ENCODE results near the gene PRRT2.

Gene PRRT2

DNA sequence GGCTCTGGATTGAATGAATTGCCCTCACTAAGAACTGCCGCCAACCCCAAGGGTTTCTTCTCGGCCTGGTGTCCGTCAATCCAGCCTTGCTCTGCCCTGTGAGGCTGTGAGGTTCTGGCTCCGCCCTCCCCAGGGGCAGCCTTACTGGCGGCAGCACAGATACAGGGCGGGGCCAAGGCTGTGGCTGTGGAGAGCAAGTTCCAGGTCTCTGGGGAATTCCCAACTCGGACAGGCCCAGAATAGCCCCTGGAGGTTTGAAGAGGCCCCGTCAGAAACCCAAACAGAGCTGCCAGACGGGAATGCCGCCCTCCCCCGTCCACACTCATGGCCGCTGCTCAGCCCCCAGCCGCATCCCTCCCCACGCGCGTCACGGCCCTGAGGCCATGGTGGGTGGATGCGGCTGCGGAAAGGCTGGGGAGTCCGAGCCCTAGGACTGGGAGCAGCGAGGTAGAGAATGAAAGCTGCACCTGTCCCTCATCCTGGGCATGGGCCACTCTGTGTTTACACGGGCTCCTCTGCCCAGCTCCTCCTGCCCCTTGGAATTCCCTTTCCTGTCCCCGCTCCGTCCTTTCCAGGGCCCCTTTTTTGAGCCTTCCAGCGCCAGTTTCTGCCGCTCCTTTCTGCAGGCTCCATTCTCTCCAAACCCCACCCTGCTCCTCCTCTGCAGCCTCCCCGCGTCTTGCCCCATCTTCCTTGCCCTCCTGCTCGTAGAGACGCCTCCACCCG, 660 bp upstream of the PRRT2 start:
- DNase-seq (ENCODE audit: low read depth in 3 of 3, low spot score in 1 of 3) = no peak

DNA sequence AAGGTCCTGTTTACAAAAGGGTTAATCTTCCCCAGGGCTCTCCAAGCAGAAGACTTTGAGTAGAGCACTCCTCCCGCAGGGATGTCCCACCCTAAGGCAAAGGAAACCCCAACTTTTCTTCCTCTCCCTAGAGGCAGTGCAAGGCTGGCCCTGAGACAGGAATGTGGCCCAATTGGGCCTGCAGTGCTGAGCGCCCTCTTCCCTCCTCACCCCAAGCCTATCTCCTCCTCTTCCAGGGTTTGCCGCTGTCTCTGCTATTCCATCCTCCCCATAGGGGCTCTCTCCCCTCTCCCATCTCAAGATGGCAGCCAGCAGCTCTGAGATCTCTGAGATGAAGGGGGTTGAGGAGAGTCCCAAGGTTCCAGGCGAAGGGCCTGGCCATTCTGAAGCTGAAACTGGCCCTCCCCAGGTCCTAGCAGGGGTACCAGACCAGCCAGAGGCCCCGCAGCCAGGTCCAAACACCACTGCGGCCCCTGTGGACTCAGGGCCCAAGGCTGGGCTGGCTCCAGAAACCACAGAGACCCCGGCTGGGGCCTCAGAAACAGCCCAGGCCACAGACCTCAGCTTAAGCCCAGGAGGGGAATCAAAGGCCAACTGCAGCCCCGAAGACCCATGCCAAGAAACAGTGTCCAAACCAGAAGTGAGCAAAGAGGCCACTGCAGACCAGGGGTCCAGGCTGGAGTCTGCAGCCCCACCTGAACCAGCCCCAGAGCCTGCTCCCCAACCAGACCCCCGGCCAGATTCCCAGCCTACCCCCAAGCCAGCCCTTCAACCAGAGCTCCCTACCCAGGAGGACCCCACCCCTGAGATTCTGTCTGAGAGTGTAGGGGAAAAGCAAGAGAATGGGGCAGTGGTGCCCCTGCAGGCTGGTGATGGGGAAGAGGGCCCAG, 1.0 kb downstream of the PRRT2 start:
- no peak for DNase-seq (ENCODE audit: low read depth in 3 of 3, low spot score in 1 of 3)

DNA sequence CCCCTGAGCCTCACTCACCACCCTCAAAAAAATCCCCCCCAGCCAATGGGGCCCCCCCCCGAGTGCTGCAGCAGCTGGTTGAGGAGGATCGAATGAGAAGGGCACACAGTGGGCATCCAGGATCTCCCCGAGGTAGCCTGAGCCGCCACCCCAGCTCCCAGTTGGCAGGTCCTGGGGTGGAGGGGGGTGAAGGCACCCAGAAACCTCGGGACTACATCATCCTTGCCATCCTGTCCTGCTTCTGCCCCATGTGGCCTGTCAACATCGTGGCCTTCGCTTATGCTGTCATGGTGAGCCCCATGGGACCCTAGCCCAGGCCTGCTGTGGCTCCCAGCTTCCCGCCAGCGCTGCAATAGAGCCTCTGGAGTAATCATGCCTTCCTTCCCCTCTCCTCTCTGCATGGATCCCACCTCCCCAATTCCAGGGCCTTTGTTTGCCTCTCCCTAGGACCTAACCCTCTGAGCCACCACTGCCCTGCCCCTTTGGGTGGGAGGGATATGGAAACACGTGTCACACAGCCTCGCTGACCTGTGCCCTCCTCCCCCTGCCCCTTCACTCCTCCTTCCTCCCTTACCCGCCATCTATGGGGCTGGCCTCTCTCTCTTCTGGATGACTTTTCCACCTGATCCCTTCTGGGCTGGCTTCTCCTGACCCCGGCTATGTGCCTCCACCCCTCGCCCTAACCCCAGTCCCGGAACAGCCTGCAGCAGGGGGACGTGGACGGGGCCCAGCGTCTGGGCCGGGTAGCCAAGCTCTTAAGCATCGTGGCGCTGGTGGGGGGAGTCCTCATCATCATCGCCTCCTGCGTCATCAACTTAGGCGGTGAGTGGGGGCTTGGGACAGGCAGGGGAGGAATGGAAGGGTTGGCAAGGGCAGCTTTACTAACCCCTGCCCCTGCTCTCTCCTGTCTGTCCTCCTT, 1.9 kb downstream of the PRRT2 start:
- DNase-seq (ENCODE audit: low read depth in 3 of 3, low spot score in 1 of 3) = no peak

DNA sequence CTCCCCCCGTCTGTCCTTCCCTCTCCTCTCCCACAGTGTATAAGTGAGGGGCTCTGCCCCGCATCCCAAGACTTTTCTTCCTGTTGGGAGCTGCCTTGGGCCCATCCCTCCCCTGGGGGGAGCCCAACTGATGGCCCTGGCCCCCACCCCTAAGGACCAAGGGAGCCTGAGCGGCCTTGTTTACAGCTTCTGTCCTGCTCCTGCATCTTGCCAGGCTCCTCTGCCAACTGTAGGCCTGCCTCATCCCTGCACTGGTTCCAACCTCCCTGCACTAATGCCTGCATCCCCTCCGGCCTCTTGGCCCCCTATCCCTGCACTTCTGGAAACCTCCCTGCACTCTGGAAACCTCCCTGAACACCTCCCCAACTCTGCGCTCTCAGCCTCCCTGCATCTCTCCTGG, 2.6 kb downstream of the PRRT2 start:
- no peak for DNase-seq (ENCODE audit: low read depth in 3 of 3, low spot score in 1 of 3)

DNA sequence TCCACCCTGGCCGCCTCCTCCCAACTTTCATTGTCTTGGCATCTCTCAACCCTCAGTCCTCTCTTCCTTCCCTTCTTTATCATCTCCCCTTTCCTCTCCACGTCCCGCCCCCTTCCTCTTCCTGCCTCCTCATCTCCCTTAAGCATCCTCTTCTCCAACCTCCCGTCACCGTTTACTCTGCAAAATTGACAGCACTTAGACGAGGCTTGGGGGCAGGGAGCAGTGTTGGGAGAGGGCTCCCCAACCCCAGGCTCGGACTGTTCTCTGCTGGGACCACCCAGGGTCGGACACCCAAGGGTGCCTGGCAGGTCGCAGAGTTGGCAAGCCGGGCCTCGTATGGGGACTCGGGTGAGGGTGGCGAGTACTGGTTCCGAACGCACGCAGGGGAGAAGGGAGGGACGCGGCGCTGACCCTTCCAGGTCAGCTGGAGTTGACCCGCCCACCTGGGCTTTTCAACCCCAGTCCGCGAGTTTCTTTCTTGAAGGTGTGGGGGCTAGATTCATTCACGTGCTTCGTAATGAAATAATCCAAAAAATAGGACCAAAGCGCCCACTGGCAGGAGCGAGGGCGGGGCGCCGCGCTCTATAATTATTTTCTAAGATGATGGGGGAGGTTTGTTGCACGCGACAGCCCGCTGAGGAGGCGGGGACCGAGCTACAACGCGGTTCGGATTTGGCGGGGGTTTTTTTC, 3.2 kb downstream of the PRRT2 start:
- DNase-seq (ENCODE audit: low read depth in 3 of 3, low spot score in 1 of 3) = no peak

DNA sequence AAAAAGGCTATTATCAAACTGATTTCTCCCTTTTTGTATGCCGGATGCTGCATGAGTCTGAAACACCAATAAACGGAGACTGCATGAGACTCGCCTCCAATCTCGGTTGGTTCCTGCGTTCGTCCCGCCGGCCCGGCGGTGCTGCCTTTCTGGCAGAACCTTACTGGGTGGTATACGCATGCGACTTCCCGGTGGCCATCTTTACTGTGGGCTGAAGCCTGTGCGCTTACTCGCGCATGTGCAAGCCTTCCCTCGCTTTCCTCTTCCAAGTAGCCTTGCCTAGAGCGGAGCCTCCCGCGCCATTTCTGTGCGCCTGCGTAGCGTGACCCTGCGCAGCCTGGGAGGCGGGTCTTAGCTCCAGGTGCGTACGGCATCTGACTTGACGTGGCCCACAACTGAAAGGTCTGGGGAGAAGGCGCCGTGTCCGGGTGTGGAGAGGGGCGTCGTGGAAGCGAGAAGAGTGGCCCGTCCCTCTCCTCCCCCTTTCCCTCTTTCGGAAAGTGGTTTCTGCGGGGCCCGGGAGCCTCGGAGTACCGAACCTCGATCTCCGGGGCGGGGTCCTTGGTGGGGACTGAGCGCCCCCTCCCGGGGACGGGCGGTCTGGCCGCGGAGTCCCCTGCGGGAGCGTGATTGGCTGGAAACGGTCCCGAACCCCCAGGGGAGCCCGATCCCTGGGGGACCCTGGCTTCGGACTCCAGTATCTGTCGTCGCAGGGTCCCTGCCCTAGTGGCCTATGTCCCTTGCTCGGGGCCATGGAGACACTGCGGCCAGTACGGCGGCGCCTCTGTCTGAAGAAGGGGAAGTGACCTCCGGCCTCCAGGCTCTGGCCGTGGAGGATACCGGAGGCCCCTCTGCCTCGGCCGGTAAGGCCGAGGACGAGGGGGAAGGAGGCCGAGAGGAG, 4.0 kb downstream of the PRRT2 start, which contains the start of gene PAGR1:
Gene PAGR1 (plus strand): TSS at position 360 of the 901 bp plus-strand sequence. CDS start 374 bp downstream, at position 734.
- peak; percentile 96 to 99 (median 97) for DNase-seq (ENCODE audit: low read depth in 3 of 3, low spot score in 1 of 3)

DNA sequence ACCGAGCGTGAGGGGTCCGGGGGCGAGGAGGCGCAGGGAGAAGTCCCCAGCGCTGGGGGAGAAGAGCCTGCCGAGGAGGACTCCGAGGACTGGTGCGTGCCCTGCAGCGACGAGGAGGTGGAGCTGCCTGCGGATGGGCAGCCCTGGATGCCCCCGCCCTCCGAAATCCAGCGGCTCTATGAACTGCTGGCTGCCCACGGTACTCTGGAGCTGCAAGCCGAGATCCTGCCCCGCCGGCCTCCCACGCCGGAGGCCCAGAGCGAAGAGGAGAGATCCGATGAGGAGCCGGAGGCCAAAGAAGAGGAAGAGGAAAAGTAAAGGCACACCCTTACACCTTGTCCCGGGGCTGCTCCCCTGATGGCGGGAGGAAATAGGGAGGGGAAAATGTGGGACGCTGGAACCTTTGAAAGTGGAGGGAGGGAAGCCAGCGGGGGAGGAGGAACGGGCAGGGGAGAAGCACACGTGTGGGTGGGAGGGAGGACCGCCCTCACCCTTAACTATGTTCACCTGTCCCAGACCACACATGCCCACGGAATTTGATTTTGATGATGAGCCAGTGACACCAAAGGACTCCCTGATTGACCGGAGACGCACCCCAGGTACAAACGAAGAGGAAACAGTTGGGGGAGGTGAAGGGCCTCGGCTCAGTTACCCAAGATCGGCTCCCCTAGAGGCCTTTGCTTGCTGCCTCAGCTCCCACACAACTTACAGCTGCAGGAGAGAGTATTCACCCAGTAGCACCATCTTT, 4.9 kb downstream of the PRRT2 start:
- DNase-seq (ENCODE audit: low read depth in 3 of 3, low spot score in 1 of 3) = no peak

DNA sequence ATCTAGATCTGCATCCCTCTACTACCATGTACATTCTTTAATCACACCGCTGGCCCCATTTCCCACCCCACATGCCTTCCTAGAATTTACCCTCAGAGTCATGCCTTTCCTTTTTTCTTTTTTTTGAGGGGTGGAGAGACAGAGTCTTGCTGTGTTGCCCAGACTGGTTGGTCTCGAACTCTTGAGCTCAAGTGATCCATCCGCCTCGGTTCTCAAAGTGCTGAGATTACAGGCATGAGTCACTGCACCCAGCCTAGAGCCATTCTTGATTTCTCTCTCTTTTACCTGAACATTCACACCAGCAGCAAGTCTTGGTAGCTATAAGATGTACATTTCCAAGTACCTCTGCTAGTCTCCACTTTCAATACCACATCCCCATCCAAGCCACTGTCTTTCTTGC, 6.1 kb downstream of the PRRT2 start:
- DNase-seq (ENCODE audit: low read depth in 3 of 3, low spot score in 1 of 3) = no peak

DNA sequence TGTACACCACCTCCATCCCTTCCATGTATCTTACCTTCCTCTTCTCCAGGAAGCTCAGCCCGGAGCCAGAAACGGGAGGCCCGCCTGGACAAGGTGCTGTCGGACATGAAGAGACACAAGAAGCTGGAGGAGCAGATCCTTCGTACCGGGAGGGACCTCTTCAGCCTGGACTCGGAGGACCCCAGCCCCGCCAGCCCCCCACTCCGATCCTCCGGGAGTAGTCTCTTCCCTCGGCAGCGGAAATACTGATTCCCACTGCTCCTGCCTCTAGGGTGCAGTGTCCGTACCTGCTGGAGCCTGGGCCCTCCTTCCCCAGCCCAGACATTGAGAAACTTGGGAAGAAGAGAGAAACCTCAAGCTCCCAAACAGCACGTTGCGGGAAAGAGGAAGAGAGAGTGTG, 7.5 kb downstream of the PRRT2 start:
- no peak for DNase-seq (ENCODE audit: low read depth in 3 of 3, low spot score in 1 of 3)

DNA sequence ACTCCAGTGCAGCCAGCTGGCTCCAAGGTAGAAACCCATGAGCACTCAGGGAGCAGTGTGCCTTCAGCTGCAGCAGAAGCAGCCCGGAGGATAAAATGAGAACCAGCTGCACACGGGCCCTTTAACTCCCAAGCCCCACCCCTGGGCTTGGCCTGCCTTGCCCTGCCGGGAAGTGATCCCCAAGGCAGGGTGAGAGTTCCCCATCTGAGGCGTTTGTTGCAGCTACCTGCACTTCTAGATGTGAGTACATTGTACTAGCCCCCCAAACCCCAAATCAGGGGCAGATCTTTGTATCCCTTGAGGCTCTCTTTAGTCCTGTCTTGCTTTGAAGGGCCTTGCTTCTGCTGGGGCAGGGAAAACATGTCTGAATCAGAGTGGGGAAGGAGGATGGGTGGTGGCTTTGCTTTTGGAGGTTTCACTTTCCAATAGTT, 8.3 kb downstream of the PRRT2 start, which contains the start of gene MVP:
Gene MVP (plus strand): TSS at position 192 of the 431 bp plus-strand sequence. CDS start 10,088 bp downstream, outside the sequence.
- DNase-seq (ENCODE audit: low read depth in 3 of 3, low spot score in 1 of 3) = no peak

DNA sequence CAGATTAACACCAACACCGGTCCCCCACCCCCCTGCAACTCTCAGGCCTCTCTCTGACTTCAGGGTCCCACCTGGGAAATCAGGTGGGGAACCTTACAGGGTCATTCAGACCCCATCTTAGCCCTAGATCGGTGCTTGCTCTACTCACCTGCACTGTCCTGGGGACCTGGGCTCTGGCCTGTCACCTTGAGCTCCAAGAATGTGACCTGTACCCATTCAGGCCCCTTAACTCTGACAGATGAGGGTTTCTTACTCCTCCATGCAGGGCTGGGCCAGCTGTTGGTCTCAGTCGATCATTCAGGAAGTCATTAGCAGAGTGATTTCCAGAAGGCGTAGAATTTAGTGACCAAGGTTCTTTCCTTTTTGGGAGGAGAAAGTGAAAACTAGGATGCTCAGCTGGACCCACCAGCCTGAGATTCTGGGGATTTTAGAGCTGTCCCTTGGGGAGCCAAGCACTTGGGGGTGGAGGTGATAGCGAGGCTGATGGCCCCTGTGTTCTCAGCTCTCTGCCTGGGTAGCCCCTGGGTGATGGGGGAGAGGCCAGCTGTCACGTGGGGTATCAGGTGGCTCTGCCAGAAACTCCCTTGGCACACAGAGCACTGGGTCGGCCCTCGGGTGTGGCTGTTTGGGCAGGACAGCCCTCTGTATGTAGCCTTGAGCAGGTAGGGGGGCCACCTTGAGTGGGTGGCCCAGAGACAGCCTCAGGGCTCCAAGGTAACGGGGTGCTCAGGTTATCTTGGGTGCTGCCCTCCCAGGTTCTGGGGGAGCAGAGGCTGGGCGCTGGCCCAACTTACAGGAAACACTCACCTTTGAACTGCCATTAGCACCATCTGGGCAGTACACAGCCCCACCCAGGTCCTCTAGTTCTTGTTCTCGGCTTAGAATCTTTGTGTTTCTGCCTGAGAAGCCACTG, 9.0 kb downstream of the PRRT2 start:
- DNase-seq (ENCODE audit: low read depth in 3 of 3, low spot score in 1 of 3) = no peak

DNA sequence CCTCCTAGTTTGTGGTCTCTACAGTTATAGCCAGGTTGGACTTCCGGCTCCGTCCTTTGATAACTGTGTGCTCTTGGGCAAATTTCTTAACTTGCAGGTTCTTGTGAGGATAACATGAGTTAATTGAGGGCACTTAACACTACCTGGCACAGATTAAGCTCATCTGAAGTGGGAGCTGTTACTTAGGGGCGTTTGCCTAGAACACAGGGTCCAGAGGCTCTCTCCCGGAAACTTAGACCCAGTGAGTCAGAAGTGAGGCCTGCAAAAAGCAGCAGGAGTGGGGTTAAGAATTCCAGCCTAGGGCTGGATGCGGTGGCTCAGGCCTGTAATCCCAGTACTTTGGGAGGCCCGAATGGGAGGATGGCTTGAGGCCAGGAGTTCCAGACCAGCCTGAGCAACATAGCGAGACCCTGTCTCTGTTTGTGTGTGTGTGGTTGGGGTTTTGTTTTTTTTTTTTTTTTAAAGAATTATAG, 9.7 kb downstream of the PRRT2 start:
- no peak for DNase-seq (ENCODE audit: low read depth in 3 of 3, low spot score in 1 of 3)

DNA sequence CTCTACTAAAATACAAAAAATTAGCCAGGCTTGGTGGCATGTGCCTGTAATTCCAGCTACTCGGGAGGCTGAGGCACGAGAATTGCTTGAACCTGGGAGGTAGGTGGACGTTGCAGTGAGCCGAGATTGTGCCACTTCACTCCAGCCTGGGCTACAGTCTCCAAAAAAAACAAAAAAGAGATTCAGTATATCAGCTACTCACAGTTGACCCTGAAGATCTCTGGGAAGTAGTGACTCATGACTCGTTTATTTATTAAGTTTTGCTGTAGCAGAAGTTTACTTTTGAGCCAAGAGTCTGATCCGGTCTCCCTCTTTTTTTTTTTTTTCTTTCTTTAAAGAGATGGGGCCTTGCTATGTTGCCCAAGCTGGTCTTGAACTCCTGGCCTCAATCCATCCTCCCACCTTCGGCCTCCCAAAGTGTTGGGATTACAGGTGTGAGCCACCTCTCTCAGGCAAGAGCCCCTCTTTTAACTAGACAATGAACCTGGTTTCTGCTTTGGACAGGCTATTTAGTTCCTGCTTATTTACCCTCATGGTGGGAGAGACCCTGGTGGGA, 12.7 kb downstream of the PRRT2 start:
- no peak for DNase-seq (ENCODE audit: low read depth in 3 of 3, low spot score in 1 of 3)

DNA sequence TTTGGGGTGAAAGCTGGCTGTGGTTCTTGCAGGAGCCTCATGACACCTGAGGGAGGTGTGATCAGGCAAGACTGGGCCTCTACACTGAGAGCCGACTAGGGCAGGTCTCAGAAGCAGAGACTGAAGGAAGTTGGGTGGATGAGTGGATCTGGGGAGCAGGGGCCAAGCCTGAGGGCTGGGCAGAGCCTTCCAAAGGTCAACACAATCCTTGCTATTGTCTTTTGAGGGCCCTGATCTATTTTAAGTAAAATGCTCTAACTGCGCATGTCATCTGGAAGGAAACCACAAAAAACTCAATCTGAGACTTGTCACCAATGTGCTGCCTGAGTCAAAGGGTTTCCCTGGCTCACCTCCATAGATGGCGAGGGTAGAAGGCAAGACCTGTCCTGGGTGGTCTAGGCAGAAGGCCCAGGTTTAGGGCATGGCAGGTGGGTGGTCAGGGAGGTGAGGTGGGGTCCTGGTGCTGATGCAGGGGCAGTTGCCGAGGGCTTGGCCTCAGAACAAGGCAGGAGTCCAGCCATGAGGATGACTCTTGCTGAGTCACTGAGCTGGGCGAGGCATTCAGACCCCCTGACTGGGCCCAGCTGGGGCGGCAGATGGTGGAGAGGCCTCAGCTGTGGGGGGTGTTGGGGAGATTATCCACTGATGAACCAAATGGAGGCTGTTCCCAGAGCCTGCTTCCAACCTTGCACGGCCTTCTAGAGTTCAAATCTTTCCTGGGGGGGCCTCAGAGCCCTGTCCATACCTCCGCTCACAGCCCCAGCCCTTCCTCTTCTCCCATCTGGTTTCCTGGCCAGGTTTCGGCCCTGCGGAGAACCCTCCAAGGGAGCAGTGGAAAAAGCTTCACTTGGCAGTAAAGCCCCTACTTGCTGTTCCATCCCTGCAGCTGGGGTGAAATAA, 13.4 kb downstream of the PRRT2 start:
- DNase-seq (ENCODE audit: low read depth in 3 of 3, low spot score in 1 of 3) = no peak

DNA sequence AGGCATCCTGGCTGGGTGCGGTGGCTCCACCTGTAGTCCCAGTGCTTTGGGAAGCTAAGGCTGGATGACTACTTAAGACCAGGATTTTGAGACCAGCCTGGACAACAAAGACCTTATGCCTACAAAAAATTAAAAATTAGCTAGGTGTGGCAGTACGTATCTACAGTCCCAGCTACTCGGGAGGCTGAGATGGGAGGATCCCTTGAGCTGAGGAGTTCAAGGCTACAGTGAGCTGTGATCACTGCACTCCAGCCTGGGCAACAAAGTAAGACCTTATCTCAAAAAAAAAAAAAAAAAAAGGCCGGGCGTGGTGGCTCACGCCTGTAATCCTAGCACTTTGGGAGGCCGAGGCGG, 14.3 kb downstream of the PRRT2 start:
- DNase-seq (ENCODE audit: low read depth in 3 of 3, low spot score in 1 of 3) = no peak

DNA sequence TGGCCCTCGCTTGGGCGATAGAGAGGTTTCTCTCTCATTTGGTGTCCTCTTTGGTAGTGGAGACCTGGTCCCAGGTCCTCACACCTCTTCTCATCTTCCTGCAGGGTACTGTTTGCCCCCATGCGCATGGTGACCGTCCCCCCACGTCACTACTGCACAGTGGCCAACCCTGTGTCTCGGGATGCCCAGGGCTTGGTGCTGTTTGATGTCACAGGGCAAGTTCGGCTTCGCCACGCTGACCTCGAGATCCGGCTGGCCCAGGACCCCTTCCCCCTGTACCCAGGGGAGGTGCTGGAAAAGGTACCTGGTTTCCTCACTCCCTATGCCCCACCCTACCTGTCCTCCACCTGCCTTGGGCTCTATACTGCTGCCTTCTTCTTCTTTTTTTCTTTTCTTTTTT, 18.8 kb downstream of the PRRT2 start:
- no peak for DNase-seq (ENCODE audit: low read depth in 3 of 3, low spot score in 1 of 3)
